Measurements from ENCODE around the gene CLDN5. TPM values are rescaled to one million over a fixed set of nuclear protein-coding genes. Genes with fewer than 3 reads are reported as not detected.

CLDN5 gene
- total and polyA plus RNA-seq, 8 donors: 13.1 to 67.7 (median 45.2) TPM

DNA sequence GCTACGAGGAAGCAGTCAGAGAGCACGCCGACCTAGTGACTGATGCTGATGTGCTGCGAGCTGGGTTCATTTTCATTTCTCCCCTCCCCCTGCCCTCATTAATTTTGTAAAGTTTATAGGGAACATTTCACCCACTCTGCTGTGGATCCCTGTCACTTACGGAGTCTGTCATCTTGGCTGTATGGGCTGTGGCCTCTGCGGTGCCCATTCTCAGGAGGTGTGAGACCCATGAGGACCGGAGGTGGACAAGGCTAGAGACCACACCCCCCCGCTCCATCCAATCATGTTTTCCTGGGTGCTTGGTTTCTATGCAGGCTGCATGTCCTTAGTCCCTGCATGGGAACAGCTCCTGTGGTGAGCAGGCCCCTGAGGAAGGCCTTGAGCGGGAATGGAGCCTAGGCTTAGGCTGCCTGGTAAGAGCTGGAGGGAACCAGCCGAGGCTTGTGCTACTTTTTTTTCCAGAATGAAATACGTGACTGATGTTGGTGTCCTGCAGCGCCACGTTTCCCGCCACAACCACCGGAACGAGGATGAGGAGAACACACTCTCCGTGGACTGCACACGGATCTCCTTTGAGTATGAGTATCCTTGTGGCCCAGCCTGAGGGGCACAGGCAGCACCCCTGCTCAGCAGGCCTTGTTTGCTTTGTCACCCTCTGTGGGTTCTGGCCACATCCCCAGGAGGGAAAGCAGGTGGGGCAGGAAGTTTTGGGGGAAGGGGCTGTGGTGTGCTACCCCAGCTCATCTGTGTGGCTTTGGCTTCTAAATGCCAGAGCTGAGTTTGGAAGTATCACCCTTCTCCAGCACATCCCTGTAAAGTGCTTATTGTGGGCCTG, 19.1 kb downstream of the CLDN5 start:
- Histone ChIP-seq H3K4me1 (no peaks in the 10 kb centered on the region), H3K27ac (no peak overlapping the region), H3K4me3 (no peak overlapping the region), H3K27me3 (no peaks in the 10 kb centered on the region), H3K9me3 (no peaks in the 10 kb centered on the region), H3K36me3 (no peaks in the 10 kb centered on the region)
- WGBS, 5 donors: 89 to 94% (median 93%) methylated on average over 17 to 18 of the region's 18 CpGs
- TF ChIP-seq POLR2A (IDR thresholded peaks at IDR 0.05) (no peak), POLR2AphosphoS5 (IDR thresholded peaks at IDR 0.05) (no peak), EP300 (IDR thresholded peaks at IDR 0.05) (no peak)
- TF ChIP-seq, protein P1, sequence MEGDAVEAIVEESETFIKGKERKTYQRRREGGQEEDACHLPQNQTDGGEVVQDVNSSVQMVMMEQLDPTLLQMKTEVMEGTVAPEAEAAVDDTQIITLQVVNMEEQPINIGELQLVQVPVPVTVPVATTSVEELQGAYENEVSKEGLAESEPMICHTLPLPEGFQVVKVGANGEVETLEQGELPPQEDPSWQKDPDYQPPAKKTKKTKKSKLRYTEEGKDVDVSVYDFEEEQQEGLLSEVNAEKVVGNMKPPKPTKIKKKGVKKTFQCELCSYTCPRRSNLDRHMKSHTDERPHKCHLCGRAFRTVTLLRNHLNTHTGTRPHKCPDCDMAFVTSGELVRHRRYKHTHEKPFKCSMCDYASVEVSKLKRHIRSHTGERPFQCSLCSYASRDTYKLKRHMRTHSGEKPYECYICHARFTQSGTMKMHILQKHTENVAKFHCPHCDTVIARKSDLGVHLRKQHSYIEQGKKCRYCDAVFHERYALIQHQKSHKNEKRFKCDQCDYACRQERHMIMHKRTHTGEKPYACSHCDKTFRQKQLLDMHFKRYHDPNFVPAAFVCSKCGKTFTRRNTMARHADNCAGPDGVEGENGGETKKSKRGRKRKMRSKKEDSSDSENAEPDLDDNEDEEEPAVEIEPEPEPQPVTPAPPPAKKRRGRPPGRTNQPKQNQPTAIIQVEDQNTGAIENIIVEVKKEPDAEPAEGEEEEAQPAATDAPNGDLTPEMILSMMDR (IDR thresholded peaks at IDR 0.05): no peak
- intact Hi-C loops (cut with DNase I; ENCODE audit: low total_unique reads): no loop called here
- DNase-seq: no peak

DNA sequence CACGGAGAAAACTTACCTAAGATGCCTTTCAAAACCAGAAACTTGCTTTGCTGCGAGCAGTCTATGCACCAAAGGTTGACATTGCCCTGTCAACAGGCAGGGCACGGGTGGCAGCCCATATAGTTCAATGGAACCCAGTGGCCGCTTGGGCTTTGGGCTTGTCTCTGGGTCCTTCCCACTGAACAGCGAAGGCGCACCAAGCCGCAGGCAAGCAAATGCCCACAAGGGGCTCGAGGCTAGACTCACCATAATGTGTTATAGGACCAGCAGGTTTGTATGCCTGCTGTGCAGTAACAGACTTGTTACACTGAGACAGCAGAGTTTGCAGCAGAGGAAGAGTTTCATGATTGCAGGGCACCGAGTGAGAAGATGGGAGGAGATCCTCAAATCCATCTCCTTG, 20.3 kb downstream of the CLDN5 start:
- Histone ChIP-seq H3K9me3 (no peaks in the 10 kb centered on the region), H3K27ac (no peak overlapping the region), H3K4me3 (no peak overlapping the region), H3K36me3 (no peaks in the 10 kb centered on the region), H3K4me1 (no peaks in the 10 kb centered on the region), H3K27me3 (no peaks in the 10 kb centered on the region)
- TF ChIP-seq POLR2A (IDR thresholded peaks at IDR 0.05) (no peak), POLR2AphosphoS5 (IDR thresholded peaks at IDR 0.05) (no peak), EP300 (IDR thresholded peaks at IDR 0.05) (no peak)
- TF ChIP-seq, protein P1 (IDR thresholded peaks at IDR 0.05): no peak
- no peak for DNase-seq
- intact Hi-C loops (cut with DNase I; ENCODE audit: low total_unique reads): no loop called here
- WGBS, 5 donors: 91 to 95% (median 93%) methylated on average over 9 of the region's 9 CpGs

DNA sequence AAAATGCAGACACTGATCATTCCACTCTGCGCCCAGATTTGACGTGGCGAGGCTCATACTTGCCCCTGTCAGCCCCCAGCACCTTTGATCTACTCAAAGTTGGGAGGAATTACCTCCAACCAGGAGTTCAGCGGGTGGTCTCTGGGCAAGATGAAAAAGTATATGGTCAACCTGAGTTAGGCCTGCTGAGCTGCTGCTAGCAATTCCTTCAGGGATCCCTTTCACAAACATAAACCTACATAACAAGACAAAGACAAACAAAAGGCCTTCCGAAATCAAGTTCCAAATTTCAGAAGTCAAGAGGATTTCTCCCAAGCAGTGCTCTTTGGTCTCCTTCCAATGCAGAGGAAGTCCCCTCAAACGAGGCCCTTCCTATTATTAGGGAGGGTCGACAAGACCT, 20.8 kb downstream of the CLDN5 start:
- no peaks in the 10 kb centered on the region for H3K9me3 ChIP-seq
- H3K4me1 ChIP-seq: no peaks in the 10 kb centered on the region
- DNase-seq: no peak
- WGBS, 5 donors: 84 to 90% (median 88%) methylated on average over 7 of the region's 7 CpGs
- H3K36me3 ChIP-seq: no peaks in the 10 kb centered on the region
- no peak overlapping the region for H3K4me3 ChIP-seq
- intact Hi-C loops (cut with DNase I; ENCODE audit: low total_unique reads): no loop called here
- H3K27me3 ChIP-seq: no peaks in the 10 kb centered on the region
- H3K27ac ChIP-seq: no peak overlapping the region
- no peak for TF ChIP-seq POLR2A (IDR thresholded peaks at IDR 0.05)
- TF ChIP-seq, protein P1 (IDR thresholded peaks at IDR 0.05): no peak
- no peak for TF ChIP-seq POLR2AphosphoS5 (IDR thresholded peaks at IDR 0.05)
- no peak for TF ChIP-seq EP300 (IDR thresholded peaks at IDR 0.05)

DNA sequence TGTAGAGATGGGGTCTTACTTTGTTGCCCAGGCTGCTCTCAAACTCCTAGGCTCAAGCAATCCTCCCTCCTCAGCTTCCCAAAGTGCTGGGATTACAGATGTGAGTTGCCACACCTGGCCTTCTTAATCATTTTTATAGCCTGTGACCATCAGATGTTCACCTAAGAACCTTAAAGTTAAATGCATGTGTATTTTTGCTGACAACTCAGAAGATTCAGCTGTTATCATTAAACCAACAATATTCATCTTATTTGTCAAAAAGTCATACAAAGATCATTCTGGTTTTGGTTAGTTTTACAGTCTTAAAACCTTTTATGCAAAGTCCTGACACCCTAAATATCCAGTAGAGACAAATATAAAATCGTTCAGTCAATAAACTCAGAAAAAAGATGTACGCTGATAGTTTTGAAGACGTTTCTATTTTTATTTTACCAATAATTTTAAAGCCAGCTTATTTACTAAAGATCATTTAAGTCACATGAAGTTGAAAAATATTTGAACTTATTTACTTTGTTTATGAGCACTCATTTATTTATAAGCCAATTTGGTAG, 22.2 kb downstream of the CLDN5 start:
- intact Hi-C loops (cut with DNase I; ENCODE audit: low total_unique reads): no loop called here
- Histone ChIP-seq H3K27ac (no peak overlapping the region), H3K27me3 (no peaks in the 10 kb centered on the region), H3K36me3 (no peaks in the 10 kb centered on the region), H3K4me3 (no peak overlapping the region), H3K9me3 (no peaks in the 10 kb centered on the region), H3K4me1 (no peaks in the 10 kb centered on the region)
- TF ChIP-seq, protein P1 (IDR thresholded peaks at IDR 0.05): no peak
- TF ChIP-seq EP300 (IDR thresholded peaks at IDR 0.05) (no peak), POLR2A (IDR thresholded peaks at IDR 0.05) (no peak), POLR2AphosphoS5 (IDR thresholded peaks at IDR 0.05) (no peak)
- DNase-seq: no peak
- WGBS, 5 donors: 79 to 90% (median 85%) methylated on average over 3 of the region's 3 CpGs

Data from stomach (tissue), 9 donors.